ENCODE measurements around the gene RTF1. TPM values are rescaled to one million over a fixed set of nuclear protein-coding genes. Genes with fewer than 3 reads are reported as not detected.

Gene RTF1
- total RNA-seq, 4 donors from 2014 or later = 22.0 to 66.9 (median 36.1) TPM

DNA sequence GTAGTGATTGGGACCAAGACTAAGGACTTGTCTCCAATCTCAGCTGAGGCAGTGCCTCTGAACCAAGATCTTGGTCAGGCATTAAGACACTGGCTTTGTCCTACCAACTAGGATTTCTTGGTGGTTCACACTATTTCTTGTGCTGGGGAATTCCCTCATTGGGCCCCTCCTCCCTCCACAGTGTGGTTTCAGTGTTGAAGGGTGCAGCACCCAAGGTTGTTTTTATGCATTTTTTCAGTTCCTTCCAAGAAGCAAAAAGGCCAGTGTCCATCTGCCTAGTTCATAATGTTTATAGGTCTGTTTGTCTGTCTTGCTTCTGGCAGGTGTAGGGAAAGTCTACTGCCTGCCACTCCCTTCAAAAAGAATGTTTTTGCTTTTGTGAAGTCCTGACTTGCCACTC lies 66.2 kb downstream of the RTF1 start:
- Histone ChIP-seq H3K4me3 (no peak overlapping the region), H3K36me3 (peaks cover 50% of the 10 kb centered on the region), H3K27me3 (no peaks in the 10 kb centered on the region), H3K4me1 (no peaks in the 10 kb centered on the region), H3K27ac (no peak overlapping the region), H3K9me3 (no peaks in the 10 kb centered on the region)
- TF ChIP-seq, protein P1, sequence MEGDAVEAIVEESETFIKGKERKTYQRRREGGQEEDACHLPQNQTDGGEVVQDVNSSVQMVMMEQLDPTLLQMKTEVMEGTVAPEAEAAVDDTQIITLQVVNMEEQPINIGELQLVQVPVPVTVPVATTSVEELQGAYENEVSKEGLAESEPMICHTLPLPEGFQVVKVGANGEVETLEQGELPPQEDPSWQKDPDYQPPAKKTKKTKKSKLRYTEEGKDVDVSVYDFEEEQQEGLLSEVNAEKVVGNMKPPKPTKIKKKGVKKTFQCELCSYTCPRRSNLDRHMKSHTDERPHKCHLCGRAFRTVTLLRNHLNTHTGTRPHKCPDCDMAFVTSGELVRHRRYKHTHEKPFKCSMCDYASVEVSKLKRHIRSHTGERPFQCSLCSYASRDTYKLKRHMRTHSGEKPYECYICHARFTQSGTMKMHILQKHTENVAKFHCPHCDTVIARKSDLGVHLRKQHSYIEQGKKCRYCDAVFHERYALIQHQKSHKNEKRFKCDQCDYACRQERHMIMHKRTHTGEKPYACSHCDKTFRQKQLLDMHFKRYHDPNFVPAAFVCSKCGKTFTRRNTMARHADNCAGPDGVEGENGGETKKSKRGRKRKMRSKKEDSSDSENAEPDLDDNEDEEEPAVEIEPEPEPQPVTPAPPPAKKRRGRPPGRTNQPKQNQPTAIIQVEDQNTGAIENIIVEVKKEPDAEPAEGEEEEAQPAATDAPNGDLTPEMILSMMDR (IDR thresholded peaks at IDR 0.05) = no peak
- TF ChIP-seq POLR2A (IDR thresholded peaks at IDR 0.05) = no peak
- no peak for DNase-seq (ENCODE audit: low spot score in 2 of 2)

DNA sequence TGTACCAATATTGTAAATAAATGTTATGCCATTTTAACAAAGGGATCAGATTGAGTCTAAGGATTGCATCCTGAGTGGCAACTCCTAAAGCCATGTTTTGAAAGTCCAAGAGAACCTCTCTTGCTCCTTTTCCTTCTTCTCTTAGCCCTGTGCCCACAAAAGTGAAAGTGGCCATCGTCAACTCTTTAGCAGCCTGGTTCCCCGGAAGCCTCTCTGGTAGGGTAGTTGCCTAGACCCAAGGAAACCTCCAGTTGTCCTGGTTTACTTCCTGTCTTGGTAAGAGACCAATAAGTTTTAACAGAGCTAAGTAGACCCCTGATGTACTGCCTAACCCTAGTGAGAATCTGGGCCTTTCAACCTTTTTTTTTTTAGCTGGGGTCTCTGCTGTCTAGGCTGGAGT lies 66.6 kb downstream of the RTF1 start:
- no peak for DNase-seq (ENCODE audit: low spot score in 2 of 2)
- Histone ChIP-seq H3K4me3 (no peak overlapping the region), H3K9me3 (no peaks in the 10 kb centered on the region), H3K4me1 (no peaks in the 10 kb centered on the region), H3K27ac (no peak overlapping the region), H3K27me3 (no peaks in the 10 kb centered on the region), H3K36me3 (peaks cover 46% of the 10 kb centered on the region)
- TF ChIP-seq EP300 (IDR thresholded peaks at IDR 0.05) (no peak), POLR2A (IDR thresholded peaks at IDR 0.05) (no peak), POLR2AphosphoS5 (IDR thresholded peaks at IDR 0.05) (no peak)
- TF ChIP-seq, protein P1 (IDR thresholded peaks at IDR 0.05) = no peak
- 98% methylated on average over 2 of the region's 2 CpGs for WGBS

DNA sequence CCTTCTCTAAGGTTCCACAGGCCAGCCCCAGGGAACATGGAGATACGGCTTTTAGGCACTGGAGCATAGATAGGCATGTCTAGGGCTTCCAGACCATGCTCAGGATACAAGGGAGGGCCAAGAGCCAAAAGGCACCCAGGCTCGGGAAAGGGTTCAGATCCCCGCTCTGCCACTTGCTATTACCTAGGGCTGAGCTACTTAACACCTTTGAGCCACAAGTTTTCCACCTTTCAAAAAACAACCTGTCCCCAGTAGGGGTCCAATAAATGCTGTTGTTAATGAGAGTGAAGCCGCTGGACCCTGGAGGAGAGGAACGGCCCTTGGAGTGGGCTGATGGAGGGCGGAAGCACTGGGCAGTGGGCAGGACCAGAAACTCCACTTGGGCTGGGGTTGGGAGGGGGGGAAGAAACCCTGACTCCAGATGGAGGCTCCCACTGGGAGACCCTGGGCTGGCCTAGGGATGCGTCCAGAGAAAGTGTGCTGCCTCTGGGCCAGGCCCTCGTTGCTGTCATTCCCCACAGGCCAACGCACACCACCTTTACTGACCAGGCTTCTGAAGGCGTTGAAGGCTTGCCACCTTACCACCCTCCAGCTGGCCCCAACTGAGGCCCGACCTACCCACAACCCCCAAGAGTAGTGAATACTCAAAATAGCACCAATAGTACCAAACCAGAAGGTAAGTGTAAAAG lies 68.2 kb downstream of the RTF1 start:
- no peak for DNase-seq (ENCODE audit: low spot score in 2 of 2)
- Histone ChIP-seq H3K36me3 (peaks cover 30% of the 10 kb centered on the region), H3K27ac (no peak overlapping the region), H3K27me3 (no peaks in the 10 kb centered on the region), H3K9me3 (no peaks in the 10 kb centered on the region), H3K4me1 (no peaks in the 10 kb centered on the region), H3K4me3 (no peak overlapping the region)
- TF ChIP-seq, protein P1 (IDR thresholded peaks at IDR 0.05) = no peak
- TF ChIP-seq POLR2A (IDR thresholded peaks at IDR 0.05) (no peak), EP300 (IDR thresholded peaks at IDR 0.05) (no peak), POLR2AphosphoS5 (IDR thresholded peaks at IDR 0.05) (no peak)
- 72% methylated on average over 11 of the region's 11 CpGs for WGBS

DNA sequence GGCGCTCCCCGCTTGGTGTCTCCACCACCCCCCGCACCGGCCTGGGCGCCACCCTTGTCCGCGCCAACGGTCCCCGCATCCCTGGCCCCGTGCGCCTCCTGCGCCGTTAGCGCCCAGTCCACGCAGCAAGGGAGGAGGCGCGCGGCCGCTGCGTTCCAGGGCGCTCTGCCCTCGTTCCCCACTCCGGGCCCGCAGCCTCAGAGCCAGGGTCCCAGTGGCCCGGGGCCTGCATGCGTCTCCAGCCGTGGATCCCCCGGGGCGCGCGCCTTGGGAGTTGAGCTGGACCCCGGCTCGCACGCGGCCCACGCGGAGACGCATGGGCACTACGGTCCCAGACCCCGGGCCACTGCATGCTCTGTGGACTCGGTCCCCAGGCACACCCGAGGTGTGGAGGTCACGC lies 69.4 kb downstream of the RTF1 start:
- no peak for DNase-seq (ENCODE audit: low spot score in 2 of 2)
- Histone ChIP-seq H3K4me1 (no peaks in the 10 kb centered on the region), H3K27me3 (peaks cover 5% of the 10 kb centered on the region), H3K9me3 (no peaks in the 10 kb centered on the region), H3K27ac (no peak overlapping the region), H3K4me3 (no peak overlapping the region), H3K36me3 (peaks cover 18% of the 10 kb centered on the region)
- TF ChIP-seq, protein P1 (IDR thresholded peaks at IDR 0.05) = no peak
- TF ChIP-seq POLR2A (IDR thresholded peaks at IDR 0.05) (no peak), POLR2AphosphoS5 (IDR thresholded peaks at IDR 0.05) (no peak), EP300 (IDR thresholded peaks at IDR 0.05) (no peak)
- 87% methylated on average over 13 of the region's 43 CpGs for WGBS

DNA sequence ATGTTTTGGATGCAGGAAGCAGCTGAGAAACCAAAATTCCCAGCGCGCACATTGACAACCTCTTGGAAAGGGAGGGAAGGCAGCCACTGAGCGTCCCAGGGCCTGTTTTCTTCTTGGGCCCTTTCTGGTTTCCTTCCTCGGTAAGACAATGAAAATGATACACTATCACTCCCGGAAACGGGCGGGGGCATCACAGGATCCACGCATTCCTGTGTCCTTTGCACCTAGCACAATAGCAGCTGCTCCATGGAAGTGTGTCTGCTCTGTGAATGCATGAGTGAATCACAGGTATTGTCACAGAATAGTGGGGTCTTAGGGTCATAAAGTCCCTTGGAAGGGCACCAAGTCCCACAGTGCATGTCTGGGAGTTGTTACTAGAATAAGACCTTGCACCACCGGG lies 70.5 kb downstream of the RTF1 start:
- no peak for DNase-seq (ENCODE audit: low spot score in 2 of 2)
- Histone ChIP-seq H3K4me3 (no peak overlapping the region), H3K9me3 (no peaks in the 10 kb centered on the region), H3K36me3 (peaks cover 7% of the 10 kb centered on the region), H3K27me3 (peaks cover 11% of the 10 kb centered on the region), H3K4me1 (peaks cover 2% of the 10 kb centered on the region), H3K27ac (no peak overlapping the region)
- TF ChIP-seq POLR2AphosphoS5 (IDR thresholded peaks at IDR 0.05) (no peak), POLR2A (IDR thresholded peaks at IDR 0.05) (no peak), EP300 (IDR thresholded peaks at IDR 0.05) (no peak)
- TF ChIP-seq, protein P1 (IDR thresholded peaks at IDR 0.05) = no peak
- WGBS = 81% methylated on average over 9 of the region's 9 CpGs
